K562 treated with DMSO at 1 percent for 24 hours (cell line): Measurements from ENCODE around the gene CRMP1. TPM values are rescaled to one million over a fixed set of nuclear protein-coding genes. Genes with fewer than 3 reads are reported as not detected.

Experiments
- total RNA-seq: library from RNA; unstranded; fragments of 300-600 nt; gene quantifications from 2 replicates; pipeline ENCODE4 v1.2.3, GENCODE V29; 2022; ENCODE audit warnings: low read depth; ENCODE audit not compliant: insufficient read depth

Gene CRMP1
- 0.34 and 0.78 TPM in 2 replicates for total RNA-seq

GRCh38 chr4:5893004-5893580, at the start of gene CRMP1:
TSS of gene CRMP1 (minus strand) at chr4:5893086. CDS start at chr4:5892969, 117 bp downstream.

Other genes with a start within 250 kb of the CRMP1 start
- gene EVC2, start 184.5 kb downstream of the CRMP1 start, total RNA-seq, result 0.65 TPM in 2 replicates
- gene EVC, start 181.9 kb downstream of the CRMP1 start, total RNA-seq, result 1.5 and 2.2 TPM in 2 replicates
- gene C4orf50, start 125.3 kb upstream of the CRMP1 start, total RNA-seq, result not detected in 2 replicates